ENCODE results near the gene NAA30.

Gene NAA30

DNA sequence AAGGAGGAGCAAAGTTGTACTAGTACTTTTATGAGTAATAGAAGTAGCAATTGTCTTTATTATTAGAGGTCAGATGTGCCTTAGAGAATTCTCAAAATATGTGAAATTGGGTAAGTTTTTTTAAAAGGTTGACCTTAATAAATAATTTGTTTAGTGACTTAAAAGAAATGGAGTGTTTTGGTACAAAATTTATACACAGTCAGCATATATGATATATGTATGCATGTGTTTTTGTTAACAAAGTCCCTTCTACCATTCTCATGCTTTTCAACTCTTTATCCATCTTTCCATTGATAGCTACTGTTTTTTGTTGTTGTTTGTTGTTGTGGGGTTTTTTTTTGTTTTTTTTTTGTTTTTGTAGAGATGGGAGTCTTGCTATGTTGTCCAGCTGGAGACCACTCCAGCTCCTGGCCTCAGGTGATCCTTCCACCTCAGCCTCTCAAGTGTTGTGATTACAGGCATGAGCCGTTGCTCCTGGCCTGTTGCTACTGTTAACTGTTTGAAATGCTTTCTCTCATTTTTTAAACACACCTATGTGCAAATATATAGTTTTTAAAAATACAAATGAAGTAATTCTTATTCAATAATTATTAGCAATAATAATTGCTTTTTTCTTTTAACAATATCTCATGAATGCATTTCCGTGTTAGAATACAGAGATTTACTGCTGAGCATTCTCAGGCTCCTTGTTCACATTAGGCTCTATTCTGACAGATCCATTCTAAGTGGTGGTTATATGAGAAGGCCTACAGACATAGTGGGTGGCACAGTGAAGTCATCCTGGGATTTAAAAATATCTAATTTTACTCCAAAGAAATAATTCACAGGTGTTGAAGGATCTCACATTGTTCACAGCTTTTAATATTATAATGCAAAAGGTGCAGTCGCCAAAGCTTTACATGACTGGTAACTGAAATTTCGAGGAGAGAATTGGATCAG is 10.4 kb downstream of the NAA30 start:
- no peak for DNase-seq

DNA sequence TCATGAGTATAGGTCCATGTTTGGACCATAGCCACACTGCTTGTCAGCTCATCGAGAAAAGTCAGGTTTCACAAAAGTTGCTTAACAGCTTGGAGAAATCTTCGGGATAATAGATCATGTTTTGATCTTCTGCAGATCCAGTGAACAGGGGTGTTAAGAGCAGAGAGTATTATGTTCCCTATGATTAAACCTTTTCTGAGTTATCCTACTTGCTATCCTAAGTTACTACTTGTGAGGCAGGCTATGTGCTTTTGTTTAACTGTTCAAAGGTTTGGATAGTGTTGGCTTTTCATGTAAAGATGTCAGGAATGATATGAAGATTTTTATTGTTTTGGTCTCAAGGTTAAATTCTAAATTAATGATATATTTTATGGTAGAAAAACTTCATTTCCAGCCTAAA is 11.1 kb downstream of the NAA30 start:
- DNase-seq, result no peak

GRCh38 chr14:57402173-57402852 is 11.9 kb downstream of the NAA30 start:
- no peak for DNase-seq

GRCh38 chr14:57403521-57403864 is 13.1 kb downstream of the NAA30 start:
- DNase-seq, result no peak

DNA sequence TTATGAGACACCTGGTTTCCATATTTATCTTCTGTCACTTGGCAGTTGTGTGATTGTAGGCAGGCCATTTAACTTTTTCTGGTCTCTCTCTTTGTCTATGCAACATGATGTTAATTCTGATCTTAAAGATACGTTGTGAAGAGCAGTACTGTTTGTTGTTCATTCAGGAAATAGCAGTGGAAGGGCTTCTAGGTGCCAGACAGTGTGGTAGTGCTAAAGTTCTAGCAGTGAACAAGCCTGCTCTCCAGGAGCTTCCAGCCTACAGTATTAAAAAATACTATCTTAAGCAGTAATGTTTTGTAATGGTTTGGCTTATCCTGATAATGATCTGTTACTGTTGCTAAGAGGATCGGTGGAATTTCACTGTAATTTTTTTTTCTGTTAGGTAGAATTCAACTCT is 15.2 kb downstream of the NAA30 start:
- DNase-seq, result no peak

DNA sequence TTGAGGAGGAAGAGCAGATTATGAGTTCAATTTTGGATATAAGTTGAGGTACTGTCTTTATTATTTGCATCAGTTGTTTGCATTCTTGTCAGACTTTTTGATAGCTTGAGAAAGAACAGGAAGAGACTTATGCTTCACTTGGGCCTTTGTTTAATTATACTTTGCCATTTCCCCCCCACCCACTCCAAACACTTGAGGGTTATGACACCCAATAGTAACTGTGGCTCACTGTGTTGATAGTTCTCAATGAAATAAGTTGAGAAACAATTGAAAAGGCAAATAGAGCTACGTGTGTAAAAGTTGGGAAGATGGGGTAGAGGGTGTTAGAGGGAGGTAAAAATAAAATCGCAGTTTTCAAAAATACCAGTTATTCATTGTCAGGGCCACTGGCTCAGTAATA is 17.7 kb downstream of the NAA30 start:
- no peak for DNase-seq

DNA sequence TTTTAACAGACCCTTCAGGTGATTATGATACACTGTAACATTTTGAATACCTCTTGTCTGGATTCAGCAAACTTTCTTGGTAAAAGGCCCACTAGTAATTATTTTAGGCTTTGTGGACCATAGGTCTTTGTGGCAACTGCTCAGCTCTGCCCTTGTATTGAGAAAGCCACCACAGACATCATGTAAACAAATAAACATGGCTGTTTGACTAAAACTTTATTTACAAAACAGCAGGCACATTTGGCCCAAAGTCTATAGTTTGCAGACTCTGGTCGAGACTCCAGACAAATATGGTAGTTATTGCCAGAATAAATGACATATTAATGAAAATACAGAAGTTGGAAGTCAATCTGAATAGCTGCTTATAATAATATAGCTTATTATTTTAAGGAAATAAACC is 18.2 kb downstream of the NAA30 start:
- DNase-seq, result no peak

GRCh38 chr14:57412341-57412740 is 22.0 kb downstream of the NAA30 start:
- no peak for DNase-seq

DNA sequence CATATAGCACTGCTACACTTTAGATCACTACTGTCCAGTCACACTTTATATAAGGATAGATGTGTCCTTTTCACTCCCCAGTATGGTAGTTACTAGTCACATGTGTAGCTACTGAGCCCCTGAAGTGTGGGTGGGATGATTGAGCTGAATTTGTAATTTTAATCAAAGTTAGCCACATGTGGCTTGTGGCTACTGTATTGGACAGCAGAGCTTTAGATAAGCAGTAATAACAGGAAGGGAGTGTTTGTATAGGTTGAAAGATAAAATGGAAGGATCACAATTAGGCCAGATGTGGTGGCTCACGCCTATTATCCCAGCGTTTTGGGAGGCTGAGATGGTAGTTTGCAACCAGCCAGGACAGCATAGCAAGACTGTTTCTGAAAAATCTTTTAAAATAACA is 23.5 kb downstream of the NAA30 start:
- no peak for DNase-seq

- no peak for DNase-seq
These were observed 26.8 kb downstream of the NAA30 start for GRCh38 chr14:57417228-57417627.

DNA sequence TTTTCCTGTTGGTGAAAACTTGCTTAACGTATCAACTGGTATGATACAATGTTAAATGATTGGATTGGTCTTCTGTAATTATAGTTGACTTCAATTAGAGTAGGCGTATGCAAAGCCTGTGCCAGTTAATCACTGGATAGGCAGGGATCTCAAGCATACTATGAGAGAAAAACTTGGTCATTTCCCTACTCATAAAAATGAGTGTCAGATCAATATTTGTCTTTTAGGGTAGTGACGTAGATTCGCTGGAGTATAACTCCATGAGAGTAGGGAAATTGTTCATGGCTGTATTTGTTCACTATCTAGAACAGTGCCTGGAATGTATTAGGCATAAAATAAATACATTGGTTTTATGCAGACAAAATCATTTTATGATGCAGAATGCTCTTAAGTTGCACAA is 28.6 kb downstream of the NAA30 start:
- no peak for DNase-seq

- no peak for DNase-seq
These were observed 29.6 kb downstream of the NAA30 start for GRCh38 chr14:57420033-57420432.

- no peak for DNase-seq
These were observed 30.6 kb downstream of the NAA30 start for GRCh38 chr14:57420986-57421385.

- DNase-seq, result no peak
These were observed 45.5 kb downstream of the NAA30 start for GRCh38 chr14:57435923-57436322.

DNA sequence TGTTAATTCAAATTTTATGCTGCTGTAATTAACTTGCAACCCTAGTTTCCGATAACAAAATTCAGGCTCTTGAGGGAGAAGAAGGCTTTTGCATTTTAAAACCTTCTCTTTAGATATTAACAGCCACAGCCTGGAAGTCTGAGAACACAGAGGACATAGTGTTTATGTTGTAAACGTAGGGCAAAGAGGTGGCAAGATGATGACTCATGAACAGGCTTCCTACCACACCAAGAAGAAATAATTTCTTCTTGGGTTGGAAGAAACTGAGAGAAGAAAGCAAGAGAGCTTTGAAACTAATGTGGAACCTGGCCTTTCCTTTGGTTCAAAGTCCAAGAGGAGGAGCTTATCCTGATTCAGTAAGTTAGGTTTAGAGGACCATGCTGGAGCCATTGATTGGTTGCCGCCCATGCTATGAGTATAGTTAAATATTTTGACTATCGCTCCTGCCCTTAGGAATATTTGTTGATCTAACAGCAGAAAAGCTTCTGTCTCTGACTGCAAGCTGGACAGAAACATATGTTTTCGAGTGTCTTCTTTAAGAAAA is 71.5 kb downstream of the NAA30 start:
- DNase-seq, result no peak

GRCh38 chr14:57462551-57462950 is 72.2 kb downstream of the NAA30 start:
- DNase-seq, result no peak

- no peak for DNase-seq
These were observed 73.8 kb downstream of the NAA30 start for GRCh38 chr14:57464008-57464730.
